Measurements from ENCODE around the gene RNF113B. TPM values are rescaled to one million over a fixed set of nuclear protein-coding genes. Genes with fewer than 3 reads are reported as not detected.

RNF113B gene
- total and polyA plus RNA-seq, 8 donors: not detected

GRCh38 chr13:98143601-98144026 is 33.5 kb downstream of the RNF113B start:
- DNase-seq: peak in 4 of 6 donors; percentile 25 to 76 (median 30)
- peak overlapping the region; percentile 22 to 79 (median 76) for H3K27ac ChIP-seq

GRCh38 chr13:98143157-98143553 is 33.9 kb downstream of the RNF113B start:
- Histone ChIP-seq H3K4me1 (peaks cover 18 to 26% (median 22%) of the 10 kb centered on the region in 3 donors), H3K27ac (peak overlapping the region; percentile 22 to 79 (median 76)), H3K36me3 (no peaks in the 10 kb centered on the region), H3K4me3 (peak overlapping the region; percentile 63 to 79 (median 70)), H3K9me3 (no peaks in the 10 kb centered on the region), H3K27me3 (no peaks in the 10 kb centered on the region)
- intact Hi-C loops (cut with DNase I): loop anchor here in 2 of 3 donors (10.0 kb wide), 2 partner anchors 72 to 282 kb away; no protein-coding TSS in a partner anchor
- DNase-seq: peak in 3 of 6 donors; percentile 64 to 88 (median 84)
- TF ChIP-seq CTCF (IDR thresholded peaks at IDR 0.05): no peak
- 0 to 1% methylated on average over 27 to 66 of the region's 66 CpGs for WGBS, 2 donors
- FAIRE-seq: no peak
- peak in 2 of 4 donors; percentile 38 to 57 for ATAC-seq

More at GRCh38 chr13:98143601-98144026, 33.5 kb downstream of the RNF113B start:
- ATAC-seq: peak in 3 of 4 donors; percentile 2 to 19 (median 12)
- Histone ChIP-seq H3K9me3 (no peaks in the 10 kb centered on the region), H3K27me3 (no peaks in the 10 kb centered on the region), H3K4me3 (peak overlapping the region; percentile 63 to 79 (median 70)), H3K36me3 (no peaks in the 10 kb centered on the region), H3K4me1 (peaks cover 18 to 26% (median 22%) of the 10 kb centered on the region in 3 donors)
- no peak for FAIRE-seq
- no peak for TF ChIP-seq CTCF (IDR thresholded peaks at IDR 0.05)
- WGBS, 2 donors: 1% methylated on average over 25 to 60 of the region's 60 CpGs
- intact Hi-C loops (cut with DNase I): loop anchor here in 2 of 3 donors (10.0 kb wide), 2 partner anchors 71 to 281 kb away; no protein-coding TSS in a partner anchor

GRCh38 chr13:98142380-98143156 is 34.5 kb downstream of the RNF113B start, which contains the start of gene FARP1:
Gene FARP1 (plus strand): TSS chr13:98143094. CDS start chr13:98213243, 70,149 bp downstream.
- peak; percentile 81 to 95 (median 90) for DNase-seq
- peak within 1 kb of the TSS; percentile 72 to 87 (median 83) for H3K27ac ChIP-seq
- no peaks in the 10 kb centered on the region for H3K27me3 ChIP-seq
- WGBS, 2 donors: 0 to 1% methylated on average over 71 to 98 of the region's 98 CpGs
- ATAC-seq: peak; percentile 90 to 95 (median 90)
- peaks cover 18 to 23% (median 22%) of the 10 kb centered on the region in 3 donors for H3K4me1 ChIP-seq
- no peaks in the 10 kb centered on the region for H3K9me3 ChIP-seq
- intact Hi-C loops (cut with DNase I): loop anchor here in 2 of 3 donors (10.0 kb wide), 2 partner anchors 72 to 282 kb away; no protein-coding TSS in a partner anchor
- no peaks in the 10 kb centered on the region for H3K36me3 ChIP-seq
- TF ChIP-seq CTCF (IDR thresholded peaks at IDR 0.05): peak in 2 of 4 donors; percentile 9 to 25
- no peak for FAIRE-seq
- H3K4me3 ChIP-seq: peak within 1 kb of the TSS; percentile 63 to 79 (median 70)

- no peak for TF ChIP-seq CTCF (IDR thresholded peaks at IDR 0.05)
- Histone ChIP-seq H3K4me1 (peaks cover 12 to 18% (median 18%) of the 10 kb centered on the region in 3 donors), H3K36me3 (no peaks in the 10 kb centered on the region), H3K9me3 (no peaks in the 10 kb centered on the region), H3K4me3 (peak overlapping the region; percentile 44 to 79 (median 60)), H3K27ac (peak overlapping the region; percentile 72 to 87 (median 83)), H3K27me3 (no peaks in the 10 kb centered on the region)
- DNase-seq: peak in 5 of 6 donors; percentile 29 to 80 (median 57)
- 29 to 33% methylated on average over 25 to 27 of the region's 27 CpGs for WGBS, 2 donors
- ATAC-seq: peak; percentile 28 to 35 (median 32)
- intact Hi-C loops (cut with DNase I): loop anchor here in 2 of 3 donors (10.0 kb wide), 2 partner anchors 73 to 283 kb away; no protein-coding TSS in a partner anchor
- FAIRE-seq: no peak
These were observed 35.3 kb downstream of the RNF113B start for GRCh38 chr13:98141509-98142379.

All from pancreas (tissue), 10 donors.